Chondrocyte (in vitro differentiated cells): Measurements from ENCODE around the gene ZNF556. TPM values are rescaled to one million over a fixed set of nuclear protein-coding genes. Genes with fewer than 3 reads are reported as not detected.

Source experiments
- DNase-seq: peaks from one replicate; pipeline ENCODE4 v3.0.0; 2021; ENCODE audit warnings: mixed read lengths, low spot score
- H3K27ac Mint-ChIP-seq: one replicate; pipeline ENCODE4 v1.8.0; 2021; ENCODE audit warnings: mild to moderate bottlenecking, moderate library complexity, mixed read lengths; ENCODE audit not compliant: unreplicated experiment
- H3K27me3 Mint-ChIP-seq: 2 replicates; pipeline ENCODE4 v1.8.0; 2021; ENCODE audit warnings: low read depth, mixed read lengths
- H3K36me3 Mint-ChIP-seq: 2 replicates; pipeline ENCODE4 v1.8.0; 2021; ENCODE audit warnings: low read depth, mixed read lengths
- H3K4me1 Mint-ChIP-seq: 2 replicates; pipeline ENCODE4 v1.8.0; 2021; ENCODE audit warnings: low read depth, mild to moderate bottlenecking, mixed read lengths
- H3K4me3 Mint-ChIP-seq: one replicate; pipeline ENCODE4 v1.8.0; 2021; ENCODE audit warnings: mild to moderate bottlenecking, moderate library complexity, mixed read lengths; ENCODE audit not compliant: unreplicated experiment
- H3K9me3 Mint-ChIP-seq: 2 replicates; pipeline ENCODE4 v1.8.0; 2021; ENCODE audit warnings: low read depth, mixed read lengths
- CTCF ChIP-seq: fragments of 200-600 bp; sonication (generic); IDR thresholded peaks from 2 replicates; pipeline ENCODE4 v1.5.0; 2021; ENCODE audit warnings: antibody characterized with exemption, mild to moderate bottlenecking, moderate library complexity
- total RNA-seq: library from RNA; stranded (reverse); gene quantifications from 3 replicates; pipeline ENCODE4 v1.2.1, GENCODE V29; 2021

Gene ZNF556
- total RNA-seq, 1 donor from 2014 or later: not detected

GRCh38 chr19:2847507-2847906, 19.6 kb upstream of the ZNF556 start:
- no peak overlapping the region for H3K27ac Mint-ChIP-seq
- H3K27me3 Mint-ChIP-seq: no peaks in the 10 kb centered on the region
- peaks cover 37% of the 10 kb centered on the region for H3K36me3 Mint-ChIP-seq
- no peak for DNase-seq
- H3K4me3 Mint-ChIP-seq: no peak overlapping the region
- H3K4me1 Mint-ChIP-seq: peaks cover 9% of the 10 kb centered on the region
- peaks cover 31% of the 10 kb centered on the region for H3K9me3 Mint-ChIP-seq
- TF ChIP-seq CTCF: no peak

DNA sequence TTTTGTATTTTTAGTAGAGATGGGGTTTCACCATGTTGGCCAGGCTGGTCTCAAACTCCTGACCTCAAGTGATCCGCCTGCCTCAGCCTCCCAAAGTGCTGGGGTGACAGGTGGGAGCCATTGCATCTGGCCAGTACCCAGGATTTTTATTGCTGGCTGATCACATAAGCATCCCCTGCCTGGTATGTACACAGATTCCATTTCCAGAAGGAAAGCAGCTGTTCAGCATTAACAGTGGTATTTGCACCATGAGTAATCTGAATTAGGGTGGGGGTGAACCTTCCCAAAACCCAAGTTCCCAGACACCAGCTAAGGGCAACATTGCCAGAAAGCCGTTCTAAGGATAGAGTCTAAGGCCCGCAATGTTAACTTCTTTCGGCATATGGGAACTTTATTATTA, 18.5 kb upstream of the ZNF556 start:
- Mint-ChIP-seq H3K36me3 (peaks cover 46% of the 10 kb centered on the region), H3K27ac (no peak overlapping the region), H3K4me1 (no peaks in the 10 kb centered on the region), H3K4me3 (no peak overlapping the region), H3K9me3 (peaks cover 42% of the 10 kb centered on the region), H3K27me3 (no peaks in the 10 kb centered on the region)
- DNase-seq: no peak
- TF ChIP-seq CTCF: no peak

DNA sequence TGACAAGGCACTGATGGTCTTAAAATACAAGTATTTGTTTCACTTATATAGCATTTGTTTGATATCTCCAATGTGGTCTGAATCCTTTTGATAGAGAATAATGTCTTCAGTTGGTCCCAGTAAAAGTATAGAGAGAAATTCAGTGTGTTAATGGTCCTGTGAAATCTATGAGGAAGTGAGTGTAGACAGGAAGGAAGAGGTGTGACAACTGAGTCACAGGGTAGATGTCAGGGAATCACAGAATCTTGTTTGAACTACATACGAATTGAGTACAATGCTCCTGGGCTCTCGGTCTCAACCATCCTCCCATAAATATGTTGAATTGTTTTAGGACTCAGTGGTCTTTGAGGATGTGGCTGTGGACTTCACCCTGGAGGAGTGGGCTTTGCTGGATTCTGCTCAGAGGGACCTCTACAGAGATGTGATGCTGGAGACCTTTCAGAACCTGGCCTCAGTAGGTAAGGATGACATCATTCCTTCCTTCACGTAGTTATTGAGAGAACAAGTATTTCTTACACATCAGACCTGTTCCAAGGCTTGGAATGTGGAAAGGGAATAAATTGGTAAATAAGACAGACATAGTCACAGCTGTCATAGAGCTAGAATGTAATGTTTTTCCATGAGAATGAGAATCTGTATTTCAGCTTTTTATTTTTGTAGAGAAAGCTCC, 16.7 kb upstream of the ZNF556 start:
- Mint-ChIP-seq H3K27ac (no peak overlapping the region), H3K27me3 (no peaks in the 10 kb centered on the region), H3K4me1 (no peaks in the 10 kb centered on the region), H3K36me3 (peaks cover 59% of the 10 kb centered on the region), H3K9me3 (peaks cover 55% of the 10 kb centered on the region), H3K4me3 (no peak overlapping the region)
- TF ChIP-seq CTCF: no peak
- no peak for DNase-seq

- DNase-seq: no peak
- Mint-ChIP-seq H3K36me3 (peaks cover 63% of the 10 kb centered on the region), H3K4me1 (no peaks in the 10 kb centered on the region), H3K4me3 (no peak overlapping the region), H3K27me3 (no peaks in the 10 kb centered on the region), H3K27ac (no peak overlapping the region), H3K9me3 (peaks cover 64% of the 10 kb centered on the region)
- no peak for TF ChIP-seq CTCF
Observed at GRCh38 chr19:2852598-2852997, 14.5 kb upstream of the ZNF556 start.

DNA sequence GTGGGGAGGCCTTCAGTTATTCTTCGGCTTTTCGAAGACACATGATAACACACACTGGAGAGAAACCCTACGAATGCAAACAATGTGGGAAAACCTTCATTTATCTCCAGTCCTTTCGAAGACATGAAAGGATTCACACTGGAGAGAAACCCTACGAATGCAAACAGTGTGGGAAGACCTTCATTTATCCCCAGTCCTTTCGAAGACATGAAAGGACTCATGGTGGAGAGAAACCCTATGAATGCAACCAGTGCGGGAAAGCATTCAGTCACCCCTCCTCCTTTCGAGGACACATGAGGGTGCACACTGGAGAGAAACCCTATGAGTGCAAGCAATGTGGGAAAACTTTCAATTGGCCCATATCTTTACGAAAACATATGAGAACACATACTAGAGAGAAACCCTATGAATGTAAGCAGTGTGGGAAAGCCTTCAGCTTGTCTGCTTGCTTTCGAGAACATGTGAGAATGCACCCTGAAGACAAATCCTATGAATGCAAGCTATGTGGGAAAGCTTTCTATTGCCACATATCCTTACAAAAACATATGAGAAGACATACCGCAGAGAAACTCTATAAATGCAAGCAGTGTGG, 14.0 kb upstream of the ZNF556 start:
- H3K9me3 Mint-ChIP-seq: peaks cover 67% of the 10 kb centered on the region
- peaks cover 61% of the 10 kb centered on the region for H3K36me3 Mint-ChIP-seq

More for the DNA sequence above, 14.0 kb upstream of the ZNF556 start:
- Mint-ChIP-seq H3K27ac (no peak overlapping the region), H3K4me3 (no peak overlapping the region), H3K27me3 (no peaks in the 10 kb centered on the region), H3K4me1 (no peaks in the 10 kb centered on the region)
- DNase-seq: no peak
- no peak for TF ChIP-seq CTCF
